Endothelial cell of umbilical vein (primary cell): ENCODE data around the gene IQSEC3. TPM values are rescaled to one million over a fixed set of nuclear protein-coding genes. Genes with fewer than 3 reads are reported as not detected.

ENCODE experiments used
- BruUV-seq: library from RNA; stranded (reverse); fragments of 400-500 nt; replicated peaks from 2 replicates; lab custom pipeline; 2021; lab: Mats Ljungman, UMichigan
- CTCF ChIA-PET: fragments of 300-600, 350-600 bp; sonication (Branson Sonifier 250); formaldehyde crosslinking; loops from one replicate; lab custom pipeline; 2021; ENCODE audit warnings: antibody characterized with exemption, inconsistent platforms; lab: Charles Lee
- POLR2A ChIA-PET: fragments of 300-600, 350-600 bp; sonication (Branson Sonifier 250); formaldehyde crosslinking; loops from one replicate; lab custom pipeline; 2021; ENCODE audit warnings: antibody characterized with exemption, inconsistent platforms; lab: Charles Lee
- DNase-seq: peaks from one replicate; pipeline ENCODE4 v3.0.0-alpha.2; 2011; ENCODE audit warnings: low read depth, low spot score
- FAIRE-seq: peaks from 2 replicates; lab custom pipeline; 2011; peaks lifted over from hg19 to GRCh38; lab: Jason Lieb, UNC
- H2AFZ ChIP-seq: 2 replicates; pipeline ENCODE4 v1.6.0; 2012; ENCODE audit warnings: low read depth, low read length, control low read depth, inconsistent platforms
- H3K27ac ChIP-seq: 2 replicates; pipeline ENCODE4 v1.5.1; 2011; ENCODE audit warnings: low read depth, mild to moderate bottlenecking, control low read depth, low read length, moderate library complexity; ENCODE audit not compliant: insufficient read depth
- H3K27me3 ChIP-seq, 2 experiments: 2 replicates each; pipeline versions ENCODE4 v1.6.0 to v1.6.1; 2011; ENCODE audit warnings: low read length in 2 of 2, mixed read lengths in 1 of 2; ENCODE audit not compliant: control insufficient read depth in 2 of 2, insufficient read depth in 2 of 2
- H3K36me3 ChIP-seq, 2 experiments: 2 replicates in 1 of 2; 3 replicates in 1 of 2; pipeline ENCODE4 v1.5.1; 2011; ENCODE audit warnings: low read length in 2 of 2, mild to moderate bottlenecking in 1 of 2, moderate library complexity in 1 of 2; ENCODE audit not compliant: control insufficient read depth in 2 of 2, insufficient read depth in 2 of 2; ENCODE audit errors: extremely low read depth in 1 of 2
- H3K4me1 ChIP-seq: 3 replicates; pipeline ENCODE4 v1.5.1; 2011; ENCODE audit warnings: mild to moderate bottlenecking, low read length; ENCODE audit not compliant: control insufficient read depth, insufficient read depth; ENCODE audit errors: extremely low read depth
- H3K4me2 ChIP-seq: 2 replicates; pipeline ENCODE4 v1.6.1; 2011; ENCODE audit warnings: low read length, control low read depth, mixed read lengths; ENCODE audit not compliant: insufficient read depth
- H3K4me3 ChIP-seq, 3 experiments: fragments of 200-600 bp in 1 of 3; sonication (generic), shearing (Covaris generic) in 1 of 3; replicated peaks in 1 of 3; 2 replicates each; pipeline ENCODE4 v1.5.1; 2011 to 2016; ENCODE audit warnings: control low read depth in 3 of 3, low read length in 3 of 3, mild to moderate bottlenecking in 2 of 3, inconsistent platforms in 1 of 3, low read depth in 1 of 3, moderate library complexity in 1 of 3; ENCODE audit not compliant: insufficient read depth in 1 of 3
- H3K79me2 ChIP-seq: 2 replicates; pipeline ENCODE4 v1.6.0; 2012; ENCODE audit warnings: low read length, inconsistent platforms; ENCODE audit not compliant: control insufficient read depth, insufficient read depth
- H3K9ac ChIP-seq: replicated peaks from 2 replicates; pipeline ENCODE3; 2011; ENCODE audit warnings: low read length, control low read depth; ENCODE audit not compliant: insufficient read depth; ENCODE audit errors: extremely low read depth
- H3K9me1 ChIP-seq: replicated peaks from 3 replicates; pipeline ENCODE4 v1.6.0; 2011; ENCODE audit warnings: mild to moderate bottlenecking, low read length; ENCODE audit not compliant: control insufficient read depth, insufficient read depth; ENCODE audit errors: extremely low read depth
- H3K9me3 ChIP-seq: replicated peaks from 2 replicates; pipeline ENCODE4 v1.5.1; 2012; ENCODE audit warnings: low read length, inconsistent platforms; ENCODE audit not compliant: control insufficient read depth, insufficient read depth
- H4K20me1 ChIP-seq: replicated peaks from 2 replicates; pipeline ENCODE3; 2011; ENCODE audit warnings: mild to moderate bottlenecking, low read length; ENCODE audit not compliant: control insufficient read depth, insufficient read depth; ENCODE audit errors: extremely low read depth
- CTCF ChIP-seq, 2 donors: IDR thresholded peaks; 1 replicate in 1 of 2; 2 replicates in 1 of 2; pipeline ENCODE4 v1.5.1; 2011; ENCODE audit warnings: low read length in 2 of 2, mild to moderate bottlenecking in 2 of 2, moderate library complexity in 2 of 2, control low read depth in 1 of 2, inconsistent platforms in 1 of 2, low read depth in 1 of 2; ENCODE audit not compliant: insufficient read depth in 1 of 2; ENCODE audit errors: extremely low read depth in 1 of 2
- EZH2 ChIP-seq: IDR thresholded peaks from 2 replicates; pipeline ENCODE4 v1.6.1; 2012; ENCODE audit warnings: borderline replicate concordance, low read depth, mild to moderate bottlenecking, moderate library complexity, low read length, inconsistent platforms; ENCODE audit not compliant: severe bottlenecking
- FOS ChIP-seq: IDR thresholded peaks from 2 replicates; pipeline ENCODE4 v1.6.1; 2011; ENCODE audit warnings: mild to moderate bottlenecking, low read length, moderate library complexity, borderline replicate concordance; ENCODE audit not compliant: insufficient read depth
- GATA2 ChIP-seq: IDR thresholded peaks from 2 replicates; pipeline ENCODE4 v1.7.0; 2011; ENCODE audit warnings: low read depth, mild to moderate bottlenecking, moderate library complexity, mixed read lengths, low read length; ENCODE audit not compliant: insufficient read length, insufficient read depth
- JUN ChIP-seq: IDR thresholded peaks from 2 replicates; pipeline ENCODE4 v1.6.1; 2011; ENCODE audit warnings: borderline replicate concordance, low read depth; ENCODE audit not compliant: insufficient read length, insufficient read depth
- MAX ChIP-seq: IDR thresholded peaks from 2 replicates; pipeline ENCODE4 v1.6.1; 2011; ENCODE audit not compliant: insufficient read depth, insufficient read length
- MYC ChIP-seq: IDR thresholded peaks from one replicate; pipeline ENCODE4 v1.6.1; 2011; ENCODE audit warnings: mild to moderate bottlenecking, low read depth, low read length
- POLR2A ChIP-seq: IDR thresholded peaks from 2 replicates; pipeline ENCODE4 v1.6.1; 2012; ENCODE audit warnings: low read depth, mild to moderate bottlenecking, control low read depth, low read length
- POLR2AphosphoS5 ChIP-seq: IDR thresholded peaks from 2 replicates; pipeline ENCODE4 v1.6.1; 2012; ENCODE audit warnings: low read depth, mild to moderate bottlenecking, control low read depth, low read length, moderate library complexity; ENCODE audit not compliant: insufficient read depth
- dilution Hi-C: fragments of 300-500 bp; cut with MboI; formaldehyde crosslinking; loops from one replicate; pipeline ENCODE4 v1.15.0; 2019; ENCODE audit warnings: low sequenced_read_pairs; ENCODE audit not compliant: extremely low pct_ligation_motif_present
- intact Hi-C: fragments of 100-400 bp; cut with micrococcal nuclease; formaldehyde crosslinking; loops from one replicate; pipeline ENCODE4 v1.10.0; 2022
- polyA plus RNA-seq, 4 experiments: library from polyadenylated mRNA; depleted of rRNA in 3 of 4; stranded (reverse) in 3 of 4; unstranded in 1 of 4; fragments of >200 nt; gene quantifications; 2 replicates each; pipeline versions ENCODE4 v1.2.1 to v1.2.3, GENCODE V29; 2011 to 2012; ENCODE audit warnings: missing spikeins in 1 of 4
- total RNA-seq: library from RNA; stranded (reverse); gene quantifications from 2 replicates; pipeline ENCODE4 v1.2.3, GENCODE V29; 2021

Gene IQSEC3
- total and polyA plus RNA-seq, 2 donors (not counting 3 experiments of a cell fraction or from before 2014, with no cell fraction given): not detected

- TF ChIP-seq GATA2 (no peak), FOS (no peak), MYC (no peak), CTCF (IDR thresholded peaks at IDR 0.05; ENCODE audit: extremely low read depth in 1 of 2, insufficient read depth in 1 of 2, low read depth in 1 of 2, low read length in 2 of 2) (no peak), POLR2AphosphoS5 (no peak), POLR2A (no peak), JUN (no peak), MAX (no peak), EZH2 (no peak)
- BruUV-seq: no TSS peak
- no peaks in the 10 kb centered on the region for H3K9me1 ChIP-seq
- intact Hi-C loops (no loop called here), dilution Hi-C loops (no loop called here)
- H3K4me3 ChIP-seq: no peak overlapping the region
- no peak overlapping the region for H3K4me2 ChIP-seq
- H3K27me3 ChIP-seq: peaks cover 3 to 6% of the 10 kb centered on the region in 2 experiments
- FAIRE-seq (no peak), DNase-seq (no peak)
- POLR2A ChIA-PET: no interaction called here
- H3K79me2 ChIP-seq: no peaks in the 10 kb centered on the region
- H3K36me3 ChIP-seq: no peaks in the 10 kb centered on the region
- no peaks in the 10 kb centered on the region for H4K20me1 ChIP-seq
- no peak overlapping the region for H3K9ac ChIP-seq
- H3K9me3 ChIP-seq: no peaks in the 10 kb centered on the region
- H3K4me1 ChIP-seq: no peaks in the 10 kb centered on the region
- no peak overlapping the region for H2AFZ ChIP-seq
- CTCF ChIA-PET: no interaction called here
- H3K27ac ChIP-seq: no peak overlapping the region
These were observed 39.6 kb downstream of the IQSEC3 start for GRCh38 chr12:106118-106591.
